Measurements from ENCODE around the gene HNMT. TPM values are rescaled to one million over a fixed set of nuclear protein-coding genes. Genes with fewer than 3 reads are reported as not detected.
"Not testable (repeated sequence)": the region's sequence is repeated elsewhere in the genome, so short reads cannot be mapped to it uniquely, and the experiment has no call there.

HNMT gene
- total and polyA plus RNA-seq, 11 donors = 4.5 to 38.1 (median 10.2) TPM

DNA sequence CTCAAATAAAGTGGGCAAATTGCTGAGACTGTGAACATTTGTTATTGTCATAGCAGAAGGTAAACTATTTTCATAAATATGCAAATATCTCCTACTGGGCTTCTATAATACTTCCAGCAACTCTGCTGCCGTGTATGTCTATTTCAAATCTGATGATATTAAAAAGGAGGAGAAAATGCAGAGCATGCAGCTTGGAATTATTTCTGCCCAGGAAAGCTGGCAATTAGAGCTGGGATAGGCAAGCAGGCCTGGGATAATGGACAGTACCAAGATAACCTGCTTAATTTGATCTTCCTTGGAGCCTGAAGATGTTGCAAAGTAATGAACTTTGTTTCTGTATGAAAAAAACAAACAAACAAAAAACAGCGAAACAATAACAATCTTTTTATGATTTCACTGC is 72.8 kb downstream of the HNMT start:
- WGBS, 4 donors = 83 to 91% (median 86%) methylated on average over 2 of the region's 2 CpGs
- Histone ChIP-seq H3K9me3 (no peaks in the 10 kb centered on the region), H3K27ac (no peak overlapping the region), H3K4me1 (no peaks in the 10 kb centered on the region), H3K36me3 (no peaks in the 10 kb centered on the region), H3K4me3 (no peak overlapping the region), H3K27me3 (no peaks in the 10 kb centered on the region)
- TF ChIP-seq, protein P1, sequence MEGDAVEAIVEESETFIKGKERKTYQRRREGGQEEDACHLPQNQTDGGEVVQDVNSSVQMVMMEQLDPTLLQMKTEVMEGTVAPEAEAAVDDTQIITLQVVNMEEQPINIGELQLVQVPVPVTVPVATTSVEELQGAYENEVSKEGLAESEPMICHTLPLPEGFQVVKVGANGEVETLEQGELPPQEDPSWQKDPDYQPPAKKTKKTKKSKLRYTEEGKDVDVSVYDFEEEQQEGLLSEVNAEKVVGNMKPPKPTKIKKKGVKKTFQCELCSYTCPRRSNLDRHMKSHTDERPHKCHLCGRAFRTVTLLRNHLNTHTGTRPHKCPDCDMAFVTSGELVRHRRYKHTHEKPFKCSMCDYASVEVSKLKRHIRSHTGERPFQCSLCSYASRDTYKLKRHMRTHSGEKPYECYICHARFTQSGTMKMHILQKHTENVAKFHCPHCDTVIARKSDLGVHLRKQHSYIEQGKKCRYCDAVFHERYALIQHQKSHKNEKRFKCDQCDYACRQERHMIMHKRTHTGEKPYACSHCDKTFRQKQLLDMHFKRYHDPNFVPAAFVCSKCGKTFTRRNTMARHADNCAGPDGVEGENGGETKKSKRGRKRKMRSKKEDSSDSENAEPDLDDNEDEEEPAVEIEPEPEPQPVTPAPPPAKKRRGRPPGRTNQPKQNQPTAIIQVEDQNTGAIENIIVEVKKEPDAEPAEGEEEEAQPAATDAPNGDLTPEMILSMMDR (IDR thresholded peaks at IDR 0.05) = no peak
- TF ChIP-seq POLR2A (IDR thresholded peaks at IDR 0.05) = no peak
- ATAC-seq (no peak), DNase-seq (no peak)
- intact Hi-C loops (cut with DNase I) = no loop called here

DNA sequence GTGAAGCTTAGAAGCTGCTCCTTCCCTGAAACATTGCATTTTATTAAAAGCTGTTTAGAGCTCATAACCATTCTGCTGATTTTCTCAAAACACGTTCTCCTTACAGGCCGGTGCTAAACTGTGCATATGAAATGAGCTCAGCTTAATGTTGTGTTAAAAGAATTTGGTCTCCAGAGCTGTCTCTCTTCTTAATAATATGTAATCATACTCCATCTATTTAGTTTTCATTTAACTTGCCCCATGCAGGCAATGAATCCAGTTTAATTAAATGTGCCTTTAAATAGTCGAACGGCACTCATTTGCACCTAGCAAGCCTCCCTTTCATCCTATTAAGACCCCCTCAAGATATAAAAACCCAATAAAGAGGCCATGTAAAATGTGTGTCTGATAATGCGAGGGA is 76.3 kb downstream of the HNMT start:
- no peak overlapping the region for H3K4me3 ChIP-seq
- H3K9me3 ChIP-seq = peaks cover 0 to 2% (median 0%) of the 10 kb centered on the region in 12 donors
- ATAC-seq (no peak), DNase-seq (no peak)
- no peak overlapping the region for H3K27ac ChIP-seq
- no peaks in the 10 kb centered on the region for H3K36me3 ChIP-seq
- H3K27me3 ChIP-seq = no peaks in the 10 kb centered on the region
- 78 to 94% (median 83%) methylated on average over 5 of the region's 5 CpGs for WGBS, 4 donors
- intact Hi-C loops (cut with DNase I) = no loop called here
- no peak for TF ChIP-seq POLR2A (IDR thresholded peaks at IDR 0.05)
- TF ChIP-seq, protein P1 (IDR thresholded peaks at IDR 0.05) = no peak
- H3K4me1 ChIP-seq = no peaks in the 10 kb centered on the region

DNA sequence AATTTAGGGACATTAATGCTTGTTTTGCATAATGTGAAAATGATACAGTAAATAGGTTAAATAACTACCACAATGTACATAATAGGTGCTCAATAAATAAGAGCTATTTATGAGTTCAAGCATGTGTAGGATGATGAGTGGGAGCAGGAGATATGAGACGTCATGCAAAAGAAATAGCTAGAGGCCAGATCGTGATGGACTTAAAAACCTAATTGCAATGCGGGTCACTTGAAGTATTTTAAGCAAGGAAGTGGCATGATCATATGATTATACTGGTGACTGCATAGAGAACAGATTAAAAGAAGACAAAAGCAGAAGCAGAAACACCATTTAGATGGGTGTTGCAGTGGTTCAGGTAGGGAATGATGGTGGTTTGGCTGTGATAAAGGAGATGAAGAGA is 78.0 kb downstream of the HNMT start:
- intact Hi-C loops (cut with DNase I) = no loop called here
- TF ChIP-seq, protein P1 (IDR thresholded peaks at IDR 0.05) = no peak
- no peak for TF ChIP-seq POLR2A (IDR thresholded peaks at IDR 0.05)
- no peak for ATAC-seq
- no peak for DNase-seq
- H3K4me1 ChIP-seq = no peaks in the 10 kb centered on the region
- peaks cover 0 to 2% (median 0%) of the 10 kb centered on the region in 12 donors for H3K9me3 ChIP-seq
- no peaks in the 10 kb centered on the region for H3K36me3 ChIP-seq
- WGBS, 4 donors = 82 to 87% (median 83%) methylated on average over 3 of the region's 3 CpGs
- no peaks in the 10 kb centered on the region for H3K27me3 ChIP-seq
- no peak overlapping the region for H3K4me3 ChIP-seq
- no peak overlapping the region for H3K27ac ChIP-seq

DNA sequence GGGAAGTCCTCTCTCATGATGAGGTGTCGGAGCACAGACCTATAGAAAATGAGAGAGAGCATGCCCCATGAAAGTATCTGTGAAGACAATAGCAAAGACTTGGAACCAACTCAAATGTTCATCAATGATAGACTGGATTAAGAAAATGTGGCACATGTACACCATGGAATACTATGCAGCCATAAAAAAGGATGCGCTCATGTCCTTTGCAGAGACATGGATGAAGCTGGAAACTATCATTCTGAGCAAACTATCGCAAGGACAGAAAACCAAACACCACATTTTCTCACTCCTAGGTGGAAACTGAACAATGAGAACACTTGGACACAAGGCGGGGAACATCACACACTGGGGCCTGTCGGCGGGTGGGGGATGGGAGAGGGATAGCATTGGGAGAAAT is 79.3 kb downstream of the HNMT start:
- not testable (repeated sequence) for ATAC-seq

DNA sequence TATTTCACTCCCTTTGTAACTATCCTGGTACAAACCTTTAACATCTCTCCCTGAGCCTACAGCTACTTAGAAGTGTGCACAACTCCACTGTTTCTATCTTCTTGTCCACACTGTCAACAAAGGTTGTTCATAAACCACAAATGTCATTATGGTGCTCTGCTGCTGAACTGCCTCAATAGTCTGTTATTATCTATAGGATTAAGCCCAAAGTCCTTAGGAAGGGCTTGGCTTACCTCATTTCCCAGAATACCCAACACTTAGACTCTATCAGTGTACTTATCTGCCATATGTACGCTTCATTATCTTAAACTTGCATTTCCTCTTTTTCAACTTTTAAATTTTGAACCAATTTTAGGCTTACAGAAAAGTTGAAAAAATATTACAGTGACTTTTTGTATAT is 94.2 kb downstream of the HNMT start:
- ATAC-seq = no peak
- no peaks in the 10 kb centered on the region for H3K27me3 ChIP-seq
- TF ChIP-seq POLR2A (IDR thresholded peaks at IDR 0.05) = no peak
- TF ChIP-seq, protein P1 (IDR thresholded peaks at IDR 0.05) = no peak
- no peak overlapping the region for H3K27ac ChIP-seq
- no peak for DNase-seq
- 1 to 79% (median 28%) methylated on average over 1 of the region's 1 CpG for WGBS, 4 donors
- H3K4me3 ChIP-seq = no peak overlapping the region
- intact Hi-C loops (cut with DNase I) = no loop called here
- peaks cover 0 to 7% (median 0%) of the 10 kb centered on the region in 12 donors for H3K9me3 ChIP-seq
- H3K36me3 ChIP-seq = no peaks in the 10 kb centered on the region
- peaks cover 0 to 9% (median 0%) of the 10 kb centered on the region in 12 donors for H3K4me1 ChIP-seq

More for the DNA sequence above, 79.3 kb downstream of the HNMT start:
- WGBS, 4 donors = 88 to 96% (median 95%) methylated on average over 6 of the region's 6 CpGs
- H3K27me3 ChIP-seq; DNase-seq; H3K36me3 ChIP-seq; H3K27ac ChIP-seq; intact Hi-C loops (cut with DNase I); H3K4me3 ChIP-seq; H3K9me3 ChIP-seq; H3K4me1 ChIP-seq: not testable (repeated sequence)

Data from heart left ventricle (tissue), 16 donors.